ENCODE data around the gene RPL35A. TPM values are rescaled to one million over a fixed set of nuclear protein-coding genes. Genes with fewer than 3 reads are reported as not detected.

The RPL35A gene
- total and polyA plus RNA-seq, 9 of the 15 experiments (the other 6 are each of a cell fraction or from before 2014, with no cell fraction given): 1,475 to 2,942 (median 2,367) TPM

- TF ChIP-seq ARID3B (CRISPR knock-in tag; IDR thresholded peaks at IDR 0.05; ENCODE audit: borderline replicate concordance): no peak
- TF ChIP-seq TCF15 (CRISPR knock-in tag; IDR thresholded peaks at IDR 0.05): no peak
- TF ChIP-seq NBN (IDR thresholded peaks at IDR 0.05; ENCODE audit: low read depth): no peak
- no peak for TF ChIP-seq POLR2H (tag; IDR thresholded peaks at IDR 0.05; ENCODE audit: low read depth)
- TF ChIP-seq ZBTB33 (CRISPR knock-in tag; IDR thresholded peaks at IDR 0.05): no peak
- no peak for TF ChIP-seq SMARCB1 (IDR thresholded peaks at IDR 0.05; ENCODE audit: insufficient read length, low read depth)
- no peak for TF ChIP-seq HMGN3 (IDR thresholded peaks at IDR 0.05; ENCODE audit: borderline replicate concordance, extremely low read depth, insufficient read length, low read depth, low read length)
- TF ChIP-seq TAF15 (IDR thresholded peaks at IDR 0.05; ENCODE audit: low read depth, low read length): no peak
- no peak for TF ChIP-seq ZKSCAN8 (CRISPR knock-in tag; IDR thresholded peaks at IDR 0.05)
- no peak for TF ChIP-seq ZNF407 (IDR thresholded peaks at IDR 0.05; ENCODE audit: low read depth)
- 0 out of 2 replicates have a peak, but pooled peaks have one; percentile 42 for TF ChIP-seq TRIM25 (IDR thresholded peaks at IDR 0.05; ENCODE audit: borderline replicate concordance)
These were observed 13.1 kb downstream of the RPL35A start (continued) for GRCh38 chr3:197963019-197963637.

Data from K562 (cell line).